Colonic mucosa (tissue), 4 donors: Measurements from ENCODE around the gene PLK1. TPM values are rescaled to one million over a fixed set of nuclear protein-coding genes. Genes with fewer than 3 reads are reported as not detected.

ENCODE experiments used
- DNase-seq: peaks from one replicate; pipeline ENCODE4 v3.0.0-alpha.2; 2020
- H3K27ac ChIP-seq: fragments of 200-600 bp; one replicate; pipeline ENCODE4 v1.8.0; 2021
- H3K27me3 ChIP-seq: fragments of 200-600 bp; one replicate; pipeline ENCODE4 v1.8.0; 2021
- H3K36me3 ChIP-seq: fragments of 200-600 bp; one replicate; pipeline ENCODE4 v1.8.0; 2021
- H3K4me1 ChIP-seq: fragments of 200-600 bp; one replicate; pipeline ENCODE4 v1.8.0; 2021; ENCODE audit warnings: mild to moderate bottlenecking
- H3K4me3 ChIP-seq: fragments of 200-600 bp; one replicate; pipeline ENCODE4 v1.8.0; 2021
- H3K9ac ChIP-seq, 2 donors: one replicate each; pipeline ENCODE4 v1.7.0; 2013; ENCODE audit warnings: control low read depth in 2 of 2, low read depth in 2 of 2, low read length in 2 of 2
- H3K9me3 ChIP-seq: fragments of 200-600 bp; one replicate; pipeline ENCODE4 v1.8.0; 2021
- CTCF ChIP-seq: fragments of 200-600 bp; IDR thresholded peaks from one replicate; pipeline ENCODE4 v1.8.0; 2022; ENCODE audit warnings: antibody characterized with exemption, mild to moderate bottlenecking
- intact Hi-C: fragments of 100-400 bp; cut with DNase I; formaldehyde crosslinking; loops from one replicate; pipeline ENCODE4 v1.14.1; 2022
- total RNA-seq, 2 donors: library from RNA; stranded (reverse); fragmentation: NEBNext Ultra II Directional in 1 of 2; extraction: Animal tissue kit (Norgen Biotek cat#: 25700) in 1 of 2; gene quantifications; one replicate each; pipeline ENCODE4 v1.2.1, GENCODE V29; 2021
- donor health status: healthy.
- donor health status: DM: no; HTN: no; CAD: no.
- donor health status: DM: no; HTN: no; CAD: no.

PLK1 gene
- total RNA-seq, 2 donors from 2014 or later: 17.6 to 84.7 TPM

- Histone ChIP-seq H3K27ac (no peak overlapping the region), H3K4me1 (no peaks in the 10 kb centered on the region), H3K4me3 (no peak overlapping the region), H3K36me3 (no peaks in the 10 kb centered on the region), H3K9ac (no peak overlapping the region), H3K27me3 (no peaks in the 10 kb centered on the region), H3K9me3 (no peaks in the 10 kb centered on the region)
- intact Hi-C loops: no loop called here
- TF ChIP-seq CTCF: no peak
- no peak for DNase-seq
Measured at GRCh38 chr16:23673971-23674614, 4.6 kb upstream of the PLK1 start.

GRCh38 chr16:23676924-23677480 lies 1.7 kb upstream of the PLK1 start:
- Histone ChIP-seq H3K27ac (peak overlapping the region; percentile 11), H3K4me1 (no peaks in the 10 kb centered on the region), H3K27me3 (no peaks in the 10 kb centered on the region), H3K9ac (peak overlapping the region in 1 of 2 donors; percentile 29), H3K9me3 (no peaks in the 10 kb centered on the region), H3K4me3 (no peak overlapping the region), H3K36me3 (no peaks in the 10 kb centered on the region)
- peak; percentile 61 for DNase-seq
- intact Hi-C loops: no loop called here
- TF ChIP-seq CTCF: no peak

- Histone ChIP-seq H3K4me3 (peak overlapping the region; percentile 56), H3K9ac (peak overlapping the region in 1 of 2 donors; percentile 62)
Measured at GRCh38 chr16:23679274-23679985, 741 bp downstream of the PLK1 start.

GRCh38 chr16:23679986-23680336 lies 1.3 kb downstream of the PLK1 start:
- Histone ChIP-seq H3K4me1 (no peaks in the 10 kb centered on the region), H3K27me3 (no peaks in the 10 kb centered on the region), H3K36me3 (no peaks in the 10 kb centered on the region), H3K9me3 (no peaks in the 10 kb centered on the region), H3K9ac (peak overlapping the region in 1 of 2 donors; percentile 62), H3K4me3 (no peak overlapping the region), H3K27ac (no peak overlapping the region)
- intact Hi-C loops: no loop called here
- no peak for DNase-seq
- no peak for TF ChIP-seq CTCF

More at GRCh38 chr16:23679274-23679985, 741 bp downstream of the PLK1 start:
- Histone ChIP-seq H3K27me3 (no peaks in the 10 kb centered on the region), H3K27ac (no peak overlapping the region), H3K9me3 (no peaks in the 10 kb centered on the region), H3K36me3 (no peaks in the 10 kb centered on the region), H3K4me1 (no peaks in the 10 kb centered on the region)
- DNase-seq: peak; percentile 78
- intact Hi-C loops: no loop called here
- no peak for TF ChIP-seq CTCF

- no peak for TF ChIP-seq CTCF
- H3K27ac ChIP-seq: no peak overlapping the region
- H3K36me3 ChIP-seq: no peaks in the 10 kb centered on the region
- H3K9ac ChIP-seq: no peak overlapping the region
- H3K4me3 ChIP-seq: no peak overlapping the region
- no peaks in the 10 kb centered on the region for H3K9me3 ChIP-seq
- no peaks in the 10 kb centered on the region for H3K4me1 ChIP-seq
- no peak for DNase-seq
- intact Hi-C loops: no loop called here
- H3K27me3 ChIP-seq: no peaks in the 10 kb centered on the region
Measured at GRCh38 chr16:23682181-23682580, 3.5 kb downstream of the PLK1 start.
